ENCODE measurements around the gene WDR17. TPM values are rescaled to one million over a fixed set of nuclear protein-coding genes. Genes with fewer than 3 reads are reported as not detected.
A peak's percentile ranks its signal among the peaks of the same experiment; 100 is the strongest.

The WDR17 gene
- 5.6 and 9.1 TPM in 2 replicates for total RNA-seq (2014; rRNA removed; shearing (Covaris generic))
- polyA plus RNA-seq (2014; cell fraction: nucleus; rRNA removed): 21.4 and 21.5 TPM in 2 replicates

DNA sequence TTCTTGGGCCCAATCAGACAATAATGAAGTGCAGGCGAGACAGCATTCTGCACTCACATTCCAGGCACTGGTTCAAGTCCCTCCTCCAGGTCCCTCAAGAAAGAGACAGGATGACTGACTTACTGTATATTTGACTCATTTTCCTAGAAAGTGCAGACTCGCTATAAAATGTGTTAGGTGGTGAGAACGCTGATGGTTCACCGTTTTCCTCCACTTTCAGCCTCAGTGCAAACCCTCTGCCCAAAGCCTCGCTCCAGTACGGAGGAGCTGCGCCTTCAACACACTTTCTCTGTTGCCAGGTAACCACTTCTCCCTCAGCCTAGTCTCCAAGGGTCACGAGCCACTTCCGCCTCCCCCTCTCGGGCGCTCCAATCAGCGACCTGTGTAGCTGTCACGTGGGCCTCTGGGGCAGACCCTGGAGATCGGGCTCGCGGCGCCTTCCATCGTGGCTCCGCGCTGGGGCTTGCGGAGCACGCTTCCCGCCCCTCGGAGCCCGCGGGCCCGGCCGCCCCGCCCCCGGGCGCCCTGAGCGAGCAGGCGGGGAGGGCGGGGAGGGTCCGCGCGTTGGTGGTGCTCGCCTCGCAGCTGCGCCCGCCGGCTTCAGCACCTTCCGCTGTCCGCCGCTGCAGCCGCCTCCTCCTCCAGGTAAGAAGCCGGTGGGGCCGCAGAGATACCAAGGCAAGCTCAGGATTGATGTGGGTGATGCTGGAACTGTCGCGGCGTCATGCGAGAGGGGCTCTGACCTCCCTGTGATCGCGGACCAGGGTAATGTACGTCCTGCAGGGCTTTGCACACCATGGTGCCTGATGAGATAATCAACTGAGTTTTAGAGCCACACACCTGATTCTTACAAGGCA is at the start of gene WDR17:
Gene WDR17, plus strand, starts transcription at position 407 of the 857 bp plus-strand sequence. CDS start 45,740 bp downstream, outside the sequence.
- DNase-seq (ENCODE audit: extremely low read depth, low read depth): peak; percentile 79

DNA sequence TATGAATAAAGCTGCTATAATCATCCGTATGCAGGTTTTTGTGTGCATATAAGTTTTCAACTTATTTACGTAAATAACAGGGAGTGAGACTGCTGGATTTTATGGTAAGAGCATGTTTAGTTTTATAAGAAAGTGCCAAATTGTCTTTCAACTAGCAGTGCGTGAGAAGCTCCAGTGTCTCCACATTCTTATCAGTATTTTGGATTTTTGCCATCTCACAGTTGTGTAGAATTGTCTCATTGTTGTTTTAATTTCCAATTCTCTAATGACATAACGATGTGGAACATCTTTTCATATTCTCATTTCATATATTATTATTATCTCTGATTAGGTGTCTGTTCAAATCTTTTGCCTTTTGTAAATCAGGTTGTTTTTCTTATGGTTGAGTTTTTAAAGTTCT is 49.0 kb upstream of the WDR17 start:
- no peak for DNase-seq (ENCODE audit: extremely low read depth, low read depth)

GRCh38 chr4:176020481-176021085 is 45.1 kb upstream of the WDR17 start:
- no peak for DNase-seq (ENCODE audit: extremely low read depth, low read depth)

DNA sequence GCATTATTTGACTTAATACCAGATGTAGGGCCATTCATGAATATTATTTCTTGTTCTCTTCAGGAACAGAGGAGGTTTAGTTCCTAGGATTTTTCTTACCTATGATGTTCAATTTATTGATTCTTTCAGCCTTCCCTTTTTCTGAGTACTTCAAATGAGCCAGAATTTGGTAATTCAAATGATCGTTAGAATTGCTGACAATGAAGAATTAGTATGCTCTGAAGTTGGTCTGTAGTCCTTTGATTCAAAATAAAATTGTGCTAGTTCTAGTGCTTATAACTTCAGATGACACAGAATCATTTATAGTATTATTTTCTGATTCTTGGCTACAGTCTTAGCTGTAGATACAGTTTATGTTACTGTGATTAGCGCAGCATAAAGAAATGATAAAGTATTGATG is 35.2 kb upstream of the WDR17 start:
- no peak for DNase-seq (ENCODE audit: extremely low read depth, low read depth)

GRCh38 chr4:176031922-176032321 is 33.7 kb upstream of the WDR17 start:
- DNase-seq (ENCODE audit: extremely low read depth, low read depth): no peak

GRCh38 chr4:176032454-176032853 is 33.2 kb upstream of the WDR17 start:
- no peak for DNase-seq (ENCODE audit: extremely low read depth, low read depth)

- peak; percentile 41 for DNase-seq (ENCODE audit: extremely low read depth, low read depth)
These were observed 31.1 kb upstream of the WDR17 start for GRCh38 chr4:176034499-176034898.

DNA sequence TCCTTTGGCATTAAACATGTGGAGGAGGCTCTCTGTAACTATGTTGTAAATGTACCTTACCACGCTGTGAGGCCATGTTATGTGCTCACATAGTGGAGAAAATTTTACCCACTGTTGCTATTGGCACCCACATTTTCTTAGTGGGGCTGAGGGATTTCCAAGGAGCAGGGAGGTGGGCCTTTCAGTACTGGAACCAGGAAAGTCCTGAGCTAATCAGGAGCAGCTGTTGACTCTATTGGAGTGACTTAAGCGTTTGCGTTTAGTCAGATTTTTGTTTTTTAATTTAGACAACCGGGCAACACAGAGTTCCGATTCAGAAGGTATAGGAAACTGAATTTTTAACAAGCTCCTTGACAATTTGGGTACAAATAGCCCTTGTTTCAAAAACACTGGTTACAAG is 30.7 kb upstream of the WDR17 start:
- no peak for DNase-seq (ENCODE audit: extremely low read depth, low read depth)

DNA sequence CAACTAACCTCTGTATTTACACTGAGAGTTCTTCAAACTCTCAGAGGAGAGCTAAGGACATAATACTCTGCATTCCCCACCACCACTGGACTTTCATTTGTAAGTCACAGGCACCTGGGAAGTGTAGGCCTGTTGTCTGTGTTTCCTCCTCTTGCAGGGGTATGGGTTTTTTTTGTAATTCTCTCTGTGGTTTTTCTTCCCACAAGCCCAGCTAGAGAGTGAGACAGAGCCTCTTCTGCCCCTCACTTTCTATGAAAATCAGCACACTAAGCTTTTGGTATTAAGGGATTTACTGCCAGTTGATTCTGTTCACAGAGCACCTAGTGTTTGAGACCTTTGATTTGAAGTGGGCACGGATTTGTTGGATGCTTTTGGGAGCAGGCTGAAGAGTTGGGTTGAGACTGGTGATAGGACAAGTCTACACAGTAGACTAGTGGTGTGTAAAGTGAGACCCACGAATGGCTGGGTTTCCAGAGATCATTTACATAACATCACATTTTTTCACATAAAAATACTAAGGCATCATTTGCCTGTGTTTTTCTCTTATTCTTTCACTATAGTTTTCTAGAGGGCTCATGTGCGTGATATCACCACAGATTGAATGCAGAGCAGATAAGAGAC is 28.9 kb upstream of the WDR17 start:
- no peak for DNase-seq (ENCODE audit: extremely low read depth, low read depth)

- DNase-seq (ENCODE audit: extremely low read depth, low read depth): no peak
These were observed 26.9 kb upstream of the WDR17 start for GRCh38 chr4:176038789-176039188.

GRCh38 chr4:176042195-176042594 is 23.4 kb upstream of the WDR17 start:
- no peak for DNase-seq (ENCODE audit: extremely low read depth, low read depth)

GRCh38 chr4:176043838-176044588 is 21.6 kb upstream of the WDR17 start:
- no peak for DNase-seq (ENCODE audit: extremely low read depth, low read depth)

GRCh38 chr4:176044589-176044951 is 21.1 kb upstream of the WDR17 start:
- DNase-seq (ENCODE audit: extremely low read depth, low read depth): no peak

- DNase-seq (ENCODE audit: extremely low read depth, low read depth): no peak
These were observed 17.0 kb upstream of the WDR17 start for GRCh38 chr4:176048631-176049030.

DNA sequence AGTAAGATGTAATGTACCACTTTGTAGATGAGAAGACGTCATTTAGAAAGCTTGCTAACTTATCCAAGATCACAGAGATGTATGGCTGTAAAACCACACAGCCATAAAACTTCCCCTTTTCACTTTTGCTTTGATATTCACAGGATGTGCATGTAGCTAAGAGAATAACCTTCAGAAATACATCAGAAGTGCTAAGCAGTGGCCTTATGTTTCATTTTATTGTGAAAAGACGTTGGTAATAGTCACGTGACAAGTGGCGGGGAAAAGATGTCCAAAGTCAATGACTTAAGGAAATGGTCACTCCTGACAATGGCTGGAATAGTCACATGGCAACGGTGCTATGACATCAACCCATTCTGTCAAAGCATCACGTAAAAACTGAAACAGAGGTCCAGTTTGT is 12.9 kb upstream of the WDR17 start:
- no peak for DNase-seq (ENCODE audit: extremely low read depth, low read depth)

DNA sequence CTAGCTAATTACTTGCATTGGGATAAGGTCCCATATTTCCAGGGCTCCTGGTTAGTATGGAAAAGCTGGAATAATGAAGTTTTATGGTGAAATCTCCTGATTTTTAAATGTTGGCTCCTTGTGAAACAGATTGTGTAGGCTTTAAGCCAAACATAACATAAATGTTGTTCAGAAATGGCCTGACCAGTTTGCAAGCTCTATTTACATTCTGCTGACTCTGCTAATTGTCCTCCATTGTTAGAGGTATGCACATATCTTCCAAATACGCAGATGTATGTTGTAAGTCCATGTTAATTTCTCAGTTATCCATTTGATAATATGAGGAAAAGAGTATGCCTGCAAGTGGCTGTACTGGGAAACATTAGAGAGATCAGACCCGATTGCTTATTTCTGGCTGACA is 11.9 kb upstream of the WDR17 start:
- no peak for DNase-seq (ENCODE audit: extremely low read depth, low read depth)

- no peak for DNase-seq (ENCODE audit: extremely low read depth, low read depth)
These were observed 10.7 kb upstream of the WDR17 start for GRCh38 chr4:176054942-176055341.

DNA sequence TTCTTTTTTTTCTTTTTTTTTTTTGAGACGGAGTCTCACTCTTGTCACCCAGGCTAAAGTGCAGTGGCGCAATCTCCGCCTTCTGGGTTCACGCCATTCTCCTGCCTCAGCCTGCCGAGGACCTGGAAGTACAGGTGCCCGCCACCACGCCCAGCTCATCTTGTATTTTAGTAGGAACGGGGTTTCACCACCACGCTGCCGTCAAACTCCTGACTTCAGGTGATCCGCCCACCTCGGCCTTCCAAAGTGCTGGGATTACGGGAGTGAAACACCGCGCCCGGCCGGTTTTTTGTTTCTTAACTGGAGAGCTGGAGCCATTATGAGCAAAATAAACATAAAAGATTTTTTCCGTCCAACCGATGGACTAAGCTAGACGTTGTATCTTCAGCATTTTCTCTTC is 1.9 kb upstream of the WDR17 start:
- DNase-seq (ENCODE audit: extremely low read depth, low read depth): no peak

- DNase-seq (ENCODE audit: extremely low read depth, low read depth): no peak
These were observed 1.1 kb upstream of the WDR17 start for GRCh38 chr4:176064539-176064938.

DNA sequence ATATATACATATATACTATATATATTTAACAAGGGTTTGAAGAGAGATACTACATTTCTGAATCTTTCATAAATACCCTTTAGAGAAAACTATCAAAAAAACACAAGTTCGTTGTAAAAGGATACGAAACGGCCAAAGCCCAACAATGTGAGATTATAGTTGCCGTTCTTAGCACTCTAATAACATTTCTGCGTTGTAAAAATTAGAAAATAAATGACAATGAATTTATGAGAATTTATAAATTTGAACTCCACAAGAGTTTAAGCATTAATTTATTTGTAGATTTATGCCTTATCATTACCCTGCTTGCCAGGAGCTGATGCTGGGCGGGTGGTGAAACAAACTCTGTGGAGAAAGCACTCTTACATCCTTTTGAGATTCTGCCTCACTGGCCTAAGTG is 1.1 kb downstream of the WDR17 start:
- DNase-seq (ENCODE audit: extremely low read depth, low read depth): no peak

- no peak for DNase-seq (ENCODE audit: extremely low read depth, low read depth)
These were observed 11.9 kb downstream of the WDR17 start for GRCh38 chr4:176077561-176077960.

Data from NCI-H460 (cell line).